Kidney (tissue), 14 donors: ENCODE measurements around the gene MTG1. TPM values are rescaled to one million over a fixed set of nuclear protein-coding genes. Genes with fewer than 3 reads are reported as not detected.

Experiments
- DNase-seq, 5 donors: peaks; one replicate each; pipeline ENCODE4 v3.0.0-alpha.2; 2013 to 2020
- FAIRE-seq: peaks from 2 replicates; lab custom pipeline; 2012; peaks lifted over from hg19 to GRCh38; lab: Jason Lieb, UNC
- H3K27ac ChIP-seq, 2 donors: one replicate each; pipeline ENCODE4 v1.7.0; 2013; ENCODE audit warnings: low read depth in 2 of 2, low read length in 2 of 2, inconsistent platforms in 1 of 2
- H3K27me3 ChIP-seq: one replicate; pipeline ENCODE4 v1.7.1; 2013; ENCODE audit warnings: low read length, inconsistent platforms; ENCODE audit not compliant: control insufficient read depth, insufficient read depth
- H3K36me3 ChIP-seq, 3 donors: one replicate each; pipeline versions ENCODE4 v1.7.0 to v1.7.1; 2013; ENCODE audit warnings: low read length in 3 of 3, control low read depth in 1 of 3, inconsistent platforms in 1 of 3; ENCODE audit not compliant: insufficient read depth in 3 of 3, control insufficient read depth in 2 of 3
- H3K4me1 ChIP-seq, 3 donors: one replicate each; pipeline versions ENCODE4 v1.7.0 to v1.7.1; 2013; ENCODE audit warnings: low read length in 3 of 3, inconsistent platforms in 1 of 3, low read depth in 1 of 3; ENCODE audit not compliant: control insufficient read depth in 2 of 3, insufficient read depth in 2 of 3
- H3K4me3 ChIP-seq, 3 donors: one replicate each; pipeline versions ENCODE4 v1.7.0 to v1.8.1; 2013; ENCODE audit warnings: low read length in 3 of 3, control low read depth in 1 of 3, inconsistent platforms in 1 of 3
- H3K9ac ChIP-seq, 3 donors: one replicate each; pipeline versions ENCODE4 v1.7.0 to v1.7.1; 2013; ENCODE audit warnings: low read length in 3 of 3, control low read depth in 1 of 3, inconsistent platforms in 1 of 3
- H3K9me3 ChIP-seq, 3 donors: one replicate each; pipeline versions ENCODE4 v1.7.0 to v1.7.1; 2013; ENCODE audit warnings: low read length in 3 of 3, control low read depth in 1 of 3, inconsistent platforms in 1 of 3; ENCODE audit not compliant: control insufficient read depth in 2 of 3, insufficient read depth in 1 of 3
- intact Hi-C: fragments of 100-400 bp; cut with DNase I; formaldehyde crosslinking; loops from one replicate; pipeline ENCODE4 v1.11.1; 2022
- polyA plus RNA-seq: library from polyadenylated mRNA; stranded (reverse); fragments of 350-450 nt; fragmentation: Illumina TruSeq; extraction: RNeasy Lipid Tissue Mini Kit (QIAGEN cat#74804); gene quantifications from one replicate; pipeline ENCODE4 v1.2.3, GENCODE V29; 2014; ENCODE audit warnings: low read depth, low replicate concordance; ENCODE audit not compliant: insufficient read depth
- total RNA-seq: library from RNA; stranded (reverse); fragmentation: NEBNext Ultra II Directional; extraction: Animal tissue kit (Norgen Biotek cat#: 25700); gene quantifications from one replicate; pipeline ENCODE4 v1.2.1, GENCODE V29; 2021
- TF ChIP-seq, protein P1 (sequence below): IDR thresholded peaks from 3 replicates; pipeline ENCODE4 v1.5.1; 2012; ENCODE audit warnings: mild to moderate bottlenecking, moderate library complexity, borderline replicate concordance; ENCODE audit not compliant: insufficient read depth; ENCODE audit errors: extremely low read depth
- donor health status: control.
- donor health status: control.
- donor health status: control.
- donor health status: control.
- donor health status: control.
- donor health status: DM: yes; HTN: yes; CAD: no.
- donor health status: Normal renal cell carcinoma (clear cell type).

Gene MTG1
- total and polyA plus RNA-seq, 2 donors from 2014 or later: 51.1 to 68.5 TPM

DNA sequence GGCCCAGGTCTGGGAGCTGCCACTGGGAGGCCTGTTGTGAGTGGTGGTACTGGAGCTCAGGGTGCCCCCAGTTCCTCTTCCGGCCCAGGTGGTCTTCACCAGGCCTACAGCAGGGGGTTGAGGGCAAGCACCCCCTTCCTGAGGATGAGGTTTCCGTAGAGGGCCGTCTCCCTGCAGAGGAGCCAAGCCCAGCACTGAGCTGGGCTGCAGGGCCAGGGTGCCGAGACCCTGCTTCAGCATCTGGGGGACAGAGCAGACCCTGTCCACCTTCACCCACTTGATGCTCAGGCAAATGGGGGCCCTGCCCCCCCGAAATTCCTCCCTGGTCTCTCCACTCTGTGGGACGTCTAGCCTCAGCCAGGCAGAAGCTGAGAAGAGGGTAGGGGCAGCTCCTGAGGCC lies 38.7 kb upstream of the MTG1 start:
- DNase-seq: no peak
- H3K4me3 ChIP-seq: no peak overlapping the region
- FAIRE-seq: no peak
- no peaks in the 10 kb centered on the region for H3K9me3 ChIP-seq
- TF ChIP-seq, protein P1, sequence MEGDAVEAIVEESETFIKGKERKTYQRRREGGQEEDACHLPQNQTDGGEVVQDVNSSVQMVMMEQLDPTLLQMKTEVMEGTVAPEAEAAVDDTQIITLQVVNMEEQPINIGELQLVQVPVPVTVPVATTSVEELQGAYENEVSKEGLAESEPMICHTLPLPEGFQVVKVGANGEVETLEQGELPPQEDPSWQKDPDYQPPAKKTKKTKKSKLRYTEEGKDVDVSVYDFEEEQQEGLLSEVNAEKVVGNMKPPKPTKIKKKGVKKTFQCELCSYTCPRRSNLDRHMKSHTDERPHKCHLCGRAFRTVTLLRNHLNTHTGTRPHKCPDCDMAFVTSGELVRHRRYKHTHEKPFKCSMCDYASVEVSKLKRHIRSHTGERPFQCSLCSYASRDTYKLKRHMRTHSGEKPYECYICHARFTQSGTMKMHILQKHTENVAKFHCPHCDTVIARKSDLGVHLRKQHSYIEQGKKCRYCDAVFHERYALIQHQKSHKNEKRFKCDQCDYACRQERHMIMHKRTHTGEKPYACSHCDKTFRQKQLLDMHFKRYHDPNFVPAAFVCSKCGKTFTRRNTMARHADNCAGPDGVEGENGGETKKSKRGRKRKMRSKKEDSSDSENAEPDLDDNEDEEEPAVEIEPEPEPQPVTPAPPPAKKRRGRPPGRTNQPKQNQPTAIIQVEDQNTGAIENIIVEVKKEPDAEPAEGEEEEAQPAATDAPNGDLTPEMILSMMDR: no peak
- H3K27ac ChIP-seq: no peak overlapping the region
- no peaks in the 10 kb centered on the region for H3K27me3 ChIP-seq
- no peaks in the 10 kb centered on the region for H3K36me3 ChIP-seq
- no peak overlapping the region for H3K9ac ChIP-seq
- intact Hi-C loops: no loop called here
- peaks cover 0 to 11% (median 0%) of the 10 kb centered on the region in 3 donors for H3K4me1 ChIP-seq

DNA sequence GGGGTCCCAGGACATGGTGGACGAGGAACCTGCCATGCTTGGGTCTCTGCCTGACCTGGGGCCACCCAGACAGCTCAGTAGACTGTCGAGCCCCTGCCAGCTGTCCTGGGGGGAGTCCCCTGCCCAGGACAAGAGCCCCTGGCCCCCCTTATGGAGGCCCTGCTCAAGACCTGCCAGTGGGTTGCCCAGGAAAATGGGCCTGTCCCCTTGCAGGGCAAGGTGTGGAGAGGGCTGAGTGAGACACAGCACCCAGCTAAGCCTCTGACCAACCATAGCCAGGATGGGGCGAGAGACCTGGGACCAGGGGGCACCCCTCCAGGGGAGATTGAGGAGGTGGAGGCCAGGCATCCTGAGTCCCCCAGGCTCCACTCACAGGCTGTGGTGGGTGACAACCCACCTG lies 38.0 kb upstream of the MTG1 start:
- no peak overlapping the region for H3K4me3 ChIP-seq

DNA sequence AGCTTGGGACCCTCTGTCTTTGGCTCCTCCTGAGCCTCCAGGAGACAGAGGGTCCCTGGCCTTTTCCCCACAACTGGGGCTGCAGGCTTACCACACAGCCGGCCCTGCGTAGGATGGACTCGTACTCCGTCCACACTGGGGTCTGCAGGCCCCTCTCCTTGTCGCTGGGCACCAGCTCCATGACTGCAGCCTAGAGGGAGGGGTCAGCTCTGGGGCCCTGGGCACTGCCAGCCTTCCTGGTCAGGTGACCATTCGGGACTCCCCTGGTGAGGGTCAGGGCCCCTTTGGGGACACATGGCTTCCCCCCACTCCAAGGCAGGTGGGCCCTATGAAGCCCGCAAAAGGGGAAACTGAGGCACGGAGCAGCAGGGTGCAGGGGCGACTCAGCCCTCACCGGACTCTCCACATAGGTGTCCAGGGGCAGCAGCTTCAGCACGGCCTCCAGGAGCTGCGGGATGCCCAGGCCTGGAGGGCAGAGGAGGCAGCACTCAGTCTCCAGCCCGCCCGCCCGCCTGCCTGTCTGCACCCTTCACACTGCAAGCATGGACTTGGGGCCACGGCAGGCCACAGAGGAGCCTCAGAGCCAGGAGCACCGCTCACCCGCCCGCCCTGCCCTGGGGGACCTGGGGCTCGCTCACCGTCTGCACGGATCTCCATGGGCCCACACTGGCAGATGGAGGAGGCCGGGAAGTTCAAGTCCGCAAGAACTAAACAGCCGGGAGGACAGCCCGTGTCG lies 37.2 kb upstream of the MTG1 start:
- Histone ChIP-seq H3K27ac (no peak overlapping the region), H3K9ac (peak overlapping the region in 1 of 3 donors; percentile 40), H3K9me3 (no peaks in the 10 kb centered on the region), H3K36me3 (no peaks in the 10 kb centered on the region), H3K27me3 (no peaks in the 10 kb centered on the region), H3K4me3 (peak overlapping the region in 2 of 3 donors; percentile 24 to 54), H3K4me1 (peaks cover 0 to 11% (median 0%) of the 10 kb centered on the region in 3 donors)
- peak in 1 of 5 donors; percentile 72 for DNase-seq
- intact Hi-C loops: no loop called here
- FAIRE-seq: no peak
- TF ChIP-seq, protein P1: no peak

More for the DNA sequence above, 38.0 kb upstream of the MTG1 start:
- intact Hi-C loops: no loop called here
- Histone ChIP-seq H3K9ac (no peak overlapping the region), H3K36me3 (no peaks in the 10 kb centered on the region), H3K27ac (no peak overlapping the region), H3K4me1 (peaks cover 0 to 11% (median 0%) of the 10 kb centered on the region in 3 donors), H3K27me3 (no peaks in the 10 kb centered on the region), H3K9me3 (no peaks in the 10 kb centered on the region)
- DNase-seq (no peak), FAIRE-seq (no peak)
- TF ChIP-seq, protein P1: no peak
